Stimulated activated CD4-positive, alpha-beta T cell treated with anti-CD3 and anti-CD28 coated beads, TNF-alpha, amount 100 ng/mL, for 24 hours (primary cell): ENCODE measurements around the gene LMF1.

Experiments used
- DNase-seq, 3 experiments: peaks; one replicate each; pipeline ENCODE4 v3.0.0-alpha.2; 2020; ENCODE audit warnings: low read depth in 3 of 3

The LMF1 gene

GRCh38 chr16:912684-913613 lies 57.8 kb downstream of the LMF1 start:
- no peak for DNase-seq

DNA sequence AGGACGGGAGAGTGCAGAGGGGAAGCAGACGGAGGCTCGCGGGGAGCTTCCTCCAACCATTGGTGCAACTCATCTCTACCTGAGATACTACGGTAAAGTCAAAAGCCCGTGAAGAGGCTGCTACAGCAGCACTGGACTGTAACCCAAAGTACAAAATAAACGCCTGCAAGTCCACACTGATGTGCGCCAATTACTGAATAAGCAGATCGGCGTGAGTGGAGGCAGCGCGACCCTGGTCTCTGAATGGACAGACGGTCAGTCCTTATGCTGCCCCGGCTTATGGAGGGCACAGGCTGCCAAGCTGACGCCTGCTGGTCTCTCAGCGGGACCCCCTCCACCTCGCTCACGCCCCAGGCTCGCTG lies 58.5 kb downstream of the LMF1 start:
- DNase-seq = no peak

GRCh38 chr16:911604-912321 lies 59.0 kb downstream of the LMF1 start:
- no peak for DNase-seq

- no peak for DNase-seq
These were observed 59.7 kb downstream of the LMF1 start for GRCh38 chr16:911101-911500.

- DNase-seq = no peak
These were observed 60.6 kb downstream of the LMF1 start for GRCh38 chr16:910181-910580.

- no peak for DNase-seq
These were observed 61.3 kb downstream of the LMF1 start for GRCh38 chr16:909281-910000.

DNA sequence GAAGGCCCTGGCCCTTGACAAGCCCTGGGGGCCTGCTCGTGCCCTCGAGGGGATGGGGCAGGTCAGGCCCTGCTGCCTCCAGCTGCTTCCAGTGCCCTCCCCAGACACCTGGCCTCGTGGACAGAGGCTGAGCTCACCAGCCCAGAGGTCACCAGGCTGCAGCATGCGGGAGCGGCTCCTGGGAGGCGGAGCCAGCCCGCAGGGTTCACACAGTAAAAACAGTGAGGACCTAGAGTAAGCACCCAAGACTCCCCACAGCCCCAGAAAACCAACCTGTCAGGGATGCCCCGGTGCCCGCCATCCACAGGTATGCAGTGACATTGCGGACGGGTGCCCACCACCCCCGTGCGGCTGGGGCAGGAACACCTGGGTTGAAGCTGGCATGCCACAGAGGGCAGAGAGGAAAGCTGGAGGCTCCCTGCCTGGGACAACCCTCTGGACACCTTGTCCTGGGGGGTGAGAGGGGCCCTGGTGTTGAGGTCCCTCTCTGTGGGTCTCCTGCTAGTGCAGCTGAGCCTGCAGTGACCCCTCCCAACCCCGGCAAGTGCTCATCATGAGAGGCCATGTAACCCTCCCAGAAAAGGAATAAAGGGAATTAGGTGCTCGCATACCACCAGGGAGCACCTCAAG lies 62.1 kb downstream of the LMF1 start:
- DNase-seq = no peak

DNA sequence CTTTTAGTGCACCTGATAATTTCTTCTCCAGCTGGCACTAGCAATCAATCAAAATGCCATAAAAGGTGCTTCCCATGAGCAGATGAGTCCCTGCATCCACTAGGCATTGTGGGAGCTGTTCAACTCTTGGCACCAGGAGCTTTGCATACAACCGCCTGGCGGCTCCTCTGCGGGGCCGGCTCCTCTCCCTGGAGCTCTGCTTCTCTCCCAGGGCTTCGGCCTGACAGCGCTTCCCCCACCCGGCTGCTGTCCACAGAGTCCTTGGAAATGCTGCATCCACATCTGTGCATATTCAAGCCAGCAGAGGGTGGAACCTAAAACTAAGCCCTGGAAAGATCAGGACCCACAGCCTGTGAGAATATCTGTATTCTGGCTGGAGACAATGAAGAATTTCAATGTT lies 62.9 kb downstream of the LMF1 start:
- DNase-seq = no peak

- no peak for DNase-seq
These were observed 63.4 kb downstream of the LMF1 start for GRCh38 chr16:907361-907760.

- no peak for DNase-seq
These were observed 64.5 kb downstream of the LMF1 start for GRCh38 chr16:906296-906695.

DNA sequence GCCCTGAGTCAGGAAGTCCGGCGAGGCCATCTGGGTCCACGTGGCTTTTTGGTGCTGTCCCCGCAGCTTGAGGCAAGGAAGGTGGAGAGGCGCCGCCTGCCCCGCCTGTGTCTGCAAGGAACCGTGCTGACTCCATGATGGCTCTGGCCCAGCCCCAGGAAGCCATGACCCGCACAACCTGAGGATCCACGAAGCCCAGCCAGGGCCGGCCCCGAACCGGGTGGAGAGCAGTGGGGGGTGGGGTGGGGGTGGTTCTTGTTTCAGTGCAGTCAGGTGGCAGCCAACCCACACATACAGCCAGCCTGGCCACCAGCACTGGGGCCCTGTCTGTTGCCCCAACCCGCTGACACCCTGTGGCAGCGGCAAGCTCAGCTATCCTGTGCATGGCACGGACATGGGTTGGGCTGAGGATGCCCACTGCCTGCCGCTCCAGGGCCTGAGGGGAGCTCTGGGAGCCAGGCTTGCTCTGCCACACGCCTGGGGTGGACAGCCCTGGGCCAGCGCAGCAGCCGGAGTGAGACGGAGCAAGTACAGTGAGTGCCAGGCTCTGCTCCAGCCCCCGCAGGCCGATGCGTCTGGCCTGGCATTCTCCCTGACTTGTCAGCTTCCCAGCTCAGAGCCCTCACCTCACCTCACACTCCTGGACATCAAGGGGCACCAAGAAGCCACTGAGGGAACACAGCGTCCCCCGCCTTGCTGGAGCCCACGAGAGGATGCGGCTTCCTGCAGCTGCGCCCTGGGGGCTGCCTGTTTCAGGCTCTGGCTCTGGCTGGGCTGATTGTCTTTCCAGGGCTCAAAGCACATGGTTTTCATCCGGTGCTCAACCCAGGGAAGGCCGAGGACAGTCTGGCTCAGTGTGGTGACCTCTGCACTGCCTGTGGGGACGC lies 68.8 kb downstream of the LMF1 start:
- DNase-seq = no peak

- no peak for DNase-seq
These were observed 69.6 kb downstream of the LMF1 start for GRCh38 chr16:901149-901548.

GRCh38 chr16:900211-900610 lies 70.6 kb downstream of the LMF1 start:
- no peak for DNase-seq

DNA sequence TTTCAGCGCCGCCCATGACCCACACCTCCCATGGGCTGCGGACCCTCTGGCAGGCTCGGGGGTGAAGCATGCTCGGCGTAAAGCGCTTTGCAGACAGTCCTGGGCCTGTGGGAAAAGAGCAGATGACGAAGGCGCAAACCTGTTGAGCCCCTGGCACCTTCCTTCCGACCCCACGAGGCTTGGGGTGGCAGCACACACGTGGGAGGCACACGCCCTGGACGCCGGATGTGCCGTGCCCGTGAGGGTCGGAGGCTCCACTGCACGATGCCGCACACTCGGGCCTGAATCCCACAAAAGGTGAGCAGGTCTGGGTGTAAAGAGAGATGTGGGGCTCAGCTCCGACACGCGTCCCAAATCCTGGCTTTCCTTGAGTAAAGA lies 71.1 kb downstream of the LMF1 start:
- DNase-seq = no peak

DNA sequence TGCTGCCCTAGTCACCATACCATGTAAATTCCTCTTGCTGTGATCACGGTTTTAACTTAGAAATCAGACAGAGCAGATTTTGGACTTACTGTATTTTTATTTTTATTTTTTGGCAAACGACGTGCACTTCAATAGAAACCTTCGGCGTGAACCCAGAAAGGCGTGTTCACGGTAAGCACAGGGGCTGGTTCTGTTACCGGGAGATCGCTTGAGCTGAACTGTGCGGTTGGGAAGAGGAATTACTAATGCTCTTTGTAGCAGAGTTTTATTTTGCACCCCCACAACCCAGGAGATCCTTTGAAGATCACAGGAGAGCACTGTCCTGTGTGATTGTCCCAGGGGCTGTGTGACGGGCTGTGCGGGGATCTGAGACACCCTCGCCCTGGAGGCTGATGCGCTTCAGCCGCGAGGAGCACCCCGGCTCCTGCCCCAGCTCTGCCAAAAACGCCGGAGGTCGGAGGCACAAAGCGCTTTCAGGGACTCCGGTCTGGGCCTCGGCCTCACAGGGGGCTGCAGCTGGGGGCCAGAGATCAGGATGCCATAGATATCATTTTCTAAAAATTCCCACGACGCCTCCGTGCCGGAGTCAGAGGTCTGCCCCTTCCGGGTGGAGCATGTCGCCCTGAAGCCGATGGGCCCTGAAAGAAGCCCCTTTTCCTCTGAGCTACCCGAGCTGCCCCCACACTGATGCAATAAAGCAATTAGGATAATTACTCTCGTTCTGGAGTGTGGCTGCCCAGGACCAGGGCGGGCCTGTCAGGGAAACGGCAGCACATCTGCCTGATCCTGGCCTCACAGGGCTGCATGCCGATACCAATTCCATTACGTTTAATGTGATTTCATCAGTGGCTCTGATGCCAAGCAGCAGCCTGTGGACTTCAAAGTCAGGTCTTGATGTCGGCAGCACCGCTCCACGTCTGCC lies 71.8 kb downstream of the LMF1 start:
- no peak for DNase-seq

GRCh38 chr16:898216-898615 lies 72.6 kb downstream of the LMF1 start:
- DNase-seq = no peak

GRCh38 chr16:897701-898100 lies 73.1 kb downstream of the LMF1 start:
- DNase-seq = no peak

DNA sequence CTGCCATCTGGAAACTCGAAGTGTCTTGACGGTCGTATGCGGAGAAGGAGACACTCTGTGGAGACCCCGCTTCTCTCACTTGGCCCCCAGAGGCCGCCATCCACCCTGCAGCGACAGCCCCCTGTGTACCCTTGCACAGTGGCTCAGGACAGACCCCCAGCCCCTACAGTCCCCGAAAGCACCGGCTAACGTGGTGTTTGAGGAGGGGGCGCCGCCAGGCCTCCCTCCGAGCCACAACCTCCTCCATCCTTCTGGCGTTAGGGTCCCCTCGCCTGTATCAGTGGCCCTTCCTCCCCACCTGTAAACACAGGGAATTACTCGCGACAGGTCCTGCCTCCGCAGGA lies 73.6 kb downstream of the LMF1 start:
- DNase-seq = no peak

DNA sequence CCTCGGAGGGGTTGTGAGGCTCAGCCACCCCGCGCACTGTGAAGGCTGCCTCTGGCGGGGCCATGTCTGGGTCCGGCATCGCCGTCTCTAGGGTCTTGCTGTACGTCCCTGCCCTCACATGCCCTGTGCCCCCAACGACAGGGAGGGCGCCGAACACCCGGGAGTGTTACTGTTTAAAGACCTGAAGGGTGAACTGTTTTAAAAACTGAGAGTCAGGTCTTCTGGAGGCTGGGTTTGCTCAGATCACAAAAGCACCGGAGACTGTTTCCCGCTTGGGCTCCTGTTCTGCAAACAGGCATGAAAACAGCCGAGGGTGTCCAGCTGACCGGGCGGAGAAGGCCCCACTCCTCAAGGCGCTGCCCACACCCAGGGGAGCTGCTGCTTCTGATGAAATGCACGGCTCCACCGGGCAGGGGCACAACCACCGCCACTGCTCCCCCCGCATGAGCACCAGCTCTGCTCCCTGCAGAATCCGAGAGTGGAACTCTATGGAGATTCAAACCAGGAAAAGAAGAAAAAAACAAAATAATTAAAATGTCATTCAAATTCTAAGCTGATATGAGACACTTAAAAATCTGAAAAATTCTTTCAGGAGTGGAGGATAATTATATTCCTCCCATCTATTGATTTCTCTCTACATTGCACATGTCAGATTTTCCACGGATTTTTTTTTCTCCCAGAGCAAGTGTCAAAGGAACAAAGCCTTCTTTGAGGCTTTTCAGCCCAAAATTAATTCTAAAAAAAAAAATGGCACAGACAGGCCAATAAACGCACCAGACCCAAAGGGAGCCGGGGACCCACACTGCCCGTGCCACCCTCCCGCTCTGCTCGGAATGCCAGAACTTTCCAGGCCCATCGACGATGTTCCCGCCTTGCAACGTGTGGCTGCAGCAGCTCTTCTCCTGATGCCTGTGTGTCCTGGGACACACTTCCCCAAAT lies 74.3 kb downstream of the LMF1 start:
- no peak for DNase-seq
